Spleen (tissue), 11 donors: ENCODE data around the gene PLA2G6. TPM values are rescaled to one million over a fixed set of nuclear protein-coding genes. Genes with fewer than 3 reads are reported as not detected.

Experiments used
- DNase-seq: peaks from one replicate; pipeline ENCODE4 v3.0.0-alpha.2; 2020
- H3K27ac ChIP-seq, 8 donors: fragments of 200-600 bp; sonication (generic) in 7 of 8; 1 replicate in 4 of 8; 2 replicates in 4 of 8; pipeline versions ENCODE4 v1.5.0 to v1.8.0; 2016 to 2021; ENCODE audit warnings: inconsistent platforms in 4 of 8, mild to moderate bottlenecking in 4 of 8, moderate library complexity in 1 of 8
- H3K27me3 ChIP-seq, 7 donors: fragments of 200-600 bp; sonication (generic) in 6 of 7; replicated peaks in 1 of 7; 1 replicate in 4 of 7; 2 replicates in 3 of 7; pipeline versions ENCODE4 v1.5.0 to v1.8.0; 2016 to 2021; ENCODE audit warnings: inconsistent platforms in 3 of 7, mild to moderate bottlenecking in 1 of 7
- H3K36me3 ChIP-seq, 6 donors: fragments of 200-600 bp; sonication (generic) in 5 of 6; 1 replicate in 4 of 6; 2 replicates in 2 of 6; pipeline versions ENCODE4 v1.5.0 to v1.8.0; 2016 to 2021; ENCODE audit warnings: inconsistent platforms in 2 of 6
- H3K4me1 ChIP-seq, 6 donors: fragments of 200-600 bp; sonication (generic) in 5 of 6; 1 replicate in 3 of 6; 2 replicates in 3 of 6; pipeline versions ENCODE4 v1.5.0 to v1.8.0; 2016 to 2021; ENCODE audit warnings: inconsistent platforms in 3 of 6
- H3K4me3 ChIP-seq, 8 donors: fragments of 200-600 bp; sonication (generic) in 7 of 8; 1 replicate in 4 of 8; 2 replicates in 4 of 8; pipeline versions ENCODE4 v1.5.0 to v1.8.0; 2016 to 2021; ENCODE audit warnings: inconsistent platforms in 4 of 8, mild to moderate bottlenecking in 4 of 8, moderate library complexity in 2 of 8
- H3K9me3 ChIP-seq, 8 donors: fragments of 200-600 bp; sonication (generic) in 7 of 8; 1 replicate in 4 of 8; 2 replicates in 4 of 8; pipeline versions ENCODE4 v1.5.0 to v1.8.0; 2016 to 2021; ENCODE audit warnings: inconsistent platforms in 4 of 8
- POLR2A ChIP-seq, 3 donors: fragments of 450-650 bp; IDR thresholded peaks; one replicate each; pipeline ENCODE4 v1.5.1; 2017; ENCODE audit warnings: antibody characterized with exemption in 3 of 3, mild to moderate bottlenecking in 1 of 3
- POLR2AphosphoS5 ChIP-seq, 3 donors: sonication (generic); formaldehyde crosslinking; IDR thresholded peaks; one replicate each; pipeline ENCODE4 v1.5.1; 2017; ENCODE audit warnings: antibody characterized with exemption in 3 of 3
- WGBS, 5 donors: extraction: QIAGEN DNeasy Blood & Tissue Kit in 3 of 5; methylation state at CpG; one replicate each; pipeline versions ENCODE4 v1.1.5 to v1.1.7; 2013 to 2018; 5-methylcytosine and 5-hydroxymethylcytosine counted together
- intact Hi-C: fragments of 100-400 bp; cut with DNase I; formaldehyde crosslinking; loops from one replicate; pipeline ENCODE4 v1.15.0; 2023; ENCODE audit warnings: low total_unique reads
- polyA plus RNA-seq, 3 donors: library from polyadenylated mRNA; stranded (reverse); fragments of 200-250 nt; gene quantifications; one replicate each; pipeline ENCODE4 v1.2.1, GENCODE V29; 2013
- total RNA-seq, 7 donors: library from RNA; depleted of rRNA in 3 of 7; stranded (reverse); fragments of >200 nt in 3 of 7; fragmentation: NEBNext Ultra II Directional in 4 of 7; extraction: Animal tissue kit (Norgen Biotek cat#: 25700) in 4 of 7; gene quantifications; one replicate each; pipeline versions ENCODE4 v1.1.0 to v1.2.1, GENCODE V29; 2016 to 2021
- TF ChIP-seq, protein P1 (sequence below), 11 experiments: fragments of 200-600 bp in 7 of 11; fragments of 450-650 bp in 4 of 11; sonication (generic) in 4 of 11; IDR thresholded peaks in 8 of 11; conservative IDR thresholded peaks in 3 of 11; 1 replicate in 7 of 11; 2 replicates in 4 of 11; pipeline versions ENCODE4 v1.4.0 to v1.8.0; 2016 to 2021; ENCODE audit warnings: antibody characterized with exemption in 11 of 11, inconsistent platforms in 4 of 11, mild to moderate bottlenecking in 1 of 11
- donor health status: healthy with polysubstance abuse.
- donor health status: DM: no; HTN: no; CAD: no; lungs with moderate emphysema.
- donor health status: DM: no; HTN: no; CAD: no.
- donor health status: Bipolar disorder and iron deficiency.
- donor health status: healthy.
- donor health status: DM: no; HTN: no; CAD: no.
- donor health status: DM: yes; HTN: yes; CAD: no.

The PLA2G6 gene
- total and polyA plus RNA-seq, 10 donors, result 18.1 to 60.9 (median 55.8) TPM

DNA sequence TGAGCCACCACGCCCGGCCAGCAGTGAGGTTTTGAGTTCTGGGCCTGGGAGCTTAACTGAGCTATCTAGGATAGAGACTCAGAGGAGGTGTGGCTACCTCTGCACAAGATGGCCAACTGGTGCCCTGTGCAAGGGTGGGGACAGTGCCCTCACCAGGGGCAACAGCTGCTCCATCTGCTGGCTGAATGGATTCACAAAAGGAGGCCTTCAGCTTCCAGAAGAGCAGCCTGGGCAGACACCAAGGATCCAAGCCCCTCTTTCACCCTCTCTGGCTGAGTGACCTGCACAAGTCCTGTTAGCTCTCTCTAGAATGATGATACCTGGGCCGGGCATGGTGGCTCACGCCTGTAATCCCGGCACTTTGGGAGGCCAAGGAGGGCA is 37.6 kb downstream of the PLA2G6 start:
- no peaks in the 10 kb centered on the region for H3K9me3 ChIP-seq
- H3K27ac ChIP-seq, result peak overlapping the region in 6 of 8 donors; percentile 43 to 79 (median 62)
- H3K27me3 ChIP-seq, result no peaks in the 10 kb centered on the region
- intact Hi-C loops, result no loop called here
- H3K36me3 ChIP-seq, result peaks cover 0 to 48% (median 8%) of the 10 kb centered on the region in 6 donors
- H3K4me1 ChIP-seq, result peaks cover 0 to 41% (median 19%) of the 10 kb centered on the region in 6 donors
- no peak overlapping the region for H3K4me3 ChIP-seq
- WGBS, 5 donors, result 85 to 100% (median 99%) methylated on average over 3 to 5 of the region's 5 CpGs
- TF ChIP-seq POLR2A (IDR thresholded peaks at IDR 0.05) (no peak), POLR2AphosphoS5 (IDR thresholded peaks at IDR 0.05) (no peak)
- TF ChIP-seq, protein P1, sequence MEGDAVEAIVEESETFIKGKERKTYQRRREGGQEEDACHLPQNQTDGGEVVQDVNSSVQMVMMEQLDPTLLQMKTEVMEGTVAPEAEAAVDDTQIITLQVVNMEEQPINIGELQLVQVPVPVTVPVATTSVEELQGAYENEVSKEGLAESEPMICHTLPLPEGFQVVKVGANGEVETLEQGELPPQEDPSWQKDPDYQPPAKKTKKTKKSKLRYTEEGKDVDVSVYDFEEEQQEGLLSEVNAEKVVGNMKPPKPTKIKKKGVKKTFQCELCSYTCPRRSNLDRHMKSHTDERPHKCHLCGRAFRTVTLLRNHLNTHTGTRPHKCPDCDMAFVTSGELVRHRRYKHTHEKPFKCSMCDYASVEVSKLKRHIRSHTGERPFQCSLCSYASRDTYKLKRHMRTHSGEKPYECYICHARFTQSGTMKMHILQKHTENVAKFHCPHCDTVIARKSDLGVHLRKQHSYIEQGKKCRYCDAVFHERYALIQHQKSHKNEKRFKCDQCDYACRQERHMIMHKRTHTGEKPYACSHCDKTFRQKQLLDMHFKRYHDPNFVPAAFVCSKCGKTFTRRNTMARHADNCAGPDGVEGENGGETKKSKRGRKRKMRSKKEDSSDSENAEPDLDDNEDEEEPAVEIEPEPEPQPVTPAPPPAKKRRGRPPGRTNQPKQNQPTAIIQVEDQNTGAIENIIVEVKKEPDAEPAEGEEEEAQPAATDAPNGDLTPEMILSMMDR (IDR thresholded peaks at IDR 0.05 in 8 of 11, conservative IDR thresholded peaks at IDR 0.05 in 3 of 11), result no peak
- DNase-seq, result no peak

DNA sequence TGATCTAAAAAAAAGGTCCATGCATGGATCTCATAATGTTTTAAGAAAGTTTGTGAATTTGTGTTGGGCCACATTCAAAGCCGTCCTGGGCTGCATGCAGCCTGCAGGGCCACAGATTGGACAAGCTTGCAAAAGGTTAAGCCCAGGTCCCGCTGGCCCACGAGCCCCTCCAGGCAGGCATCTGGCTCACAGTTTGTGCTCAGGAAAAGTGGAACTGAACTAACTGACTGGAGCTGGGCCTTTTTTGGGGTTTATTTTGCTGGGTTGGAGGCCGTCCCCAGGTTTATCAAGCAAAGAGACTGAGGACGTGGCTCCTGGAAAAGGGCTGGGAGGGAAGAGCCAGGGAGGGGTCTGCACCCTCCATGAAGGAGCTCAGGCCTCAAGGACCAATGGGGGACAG is 39.0 kb downstream of the PLA2G6 start:
- intact Hi-C loops, result no loop called here
- WGBS, 5 donors, result 81 to 96% (median 95%) methylated on average over 5 of the region's 5 CpGs
- peak overlapping the region in 3 of 8 donors; percentile 11 to 79 (median 68) for H3K27ac ChIP-seq
- TF ChIP-seq POLR2AphosphoS5 (IDR thresholded peaks at IDR 0.05) (no peak), POLR2A (IDR thresholded peaks at IDR 0.05) (no peak)
- TF ChIP-seq, protein P1 (IDR thresholded peaks at IDR 0.05 in 8 of 11, conservative IDR thresholded peaks at IDR 0.05 in 3 of 11), result no peak
- H3K36me3 ChIP-seq, result peaks cover 0 to 62% (median 10%) of the 10 kb centered on the region in 6 donors
- no peaks in the 10 kb centered on the region for H3K27me3 ChIP-seq
- no peak for DNase-seq
- H3K9me3 ChIP-seq, result no peaks in the 10 kb centered on the region
- H3K4me3 ChIP-seq, result no peak overlapping the region
- peaks cover 0 to 31% (median 13%) of the 10 kb centered on the region in 6 donors for H3K4me1 ChIP-seq

DNA sequence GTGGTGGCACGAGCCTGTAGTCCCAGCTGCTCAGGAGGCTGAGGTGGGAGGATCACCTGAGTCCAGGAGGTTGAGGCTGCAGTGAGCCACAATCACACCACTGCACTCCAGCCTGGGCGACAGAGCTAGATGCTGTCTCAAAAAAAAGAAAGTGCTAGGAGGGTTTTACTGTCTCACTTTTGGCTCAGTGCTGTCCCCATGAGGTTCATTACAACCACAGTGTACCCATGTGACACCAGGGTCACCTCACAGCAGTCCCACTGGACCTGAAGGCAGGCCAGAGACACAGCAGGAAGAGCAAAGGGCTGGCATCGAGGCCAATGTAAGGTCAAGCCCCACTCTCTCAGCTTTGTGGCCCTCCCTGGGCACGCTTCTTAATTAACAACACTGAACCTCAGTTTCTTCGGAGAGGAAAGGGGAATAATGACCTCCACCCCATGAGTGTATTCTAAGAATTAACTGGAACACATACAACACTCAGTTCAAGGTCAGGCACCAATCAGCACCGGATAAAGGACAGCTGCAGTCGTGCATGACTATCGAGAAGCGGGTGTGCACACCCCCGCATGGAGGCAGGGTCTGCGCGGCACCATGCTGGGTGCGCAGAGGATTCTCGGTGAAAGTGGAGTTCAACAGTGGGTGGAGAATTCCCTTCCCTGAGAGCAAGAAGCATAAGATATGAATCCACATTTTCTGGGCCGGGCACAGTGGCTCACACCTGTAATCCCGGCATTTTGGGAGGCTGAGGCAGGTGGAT is 40.2 kb downstream of the PLA2G6 start:
- 84 to 89% (median 87%) methylated on average over 15 to 16 of the region's 16 CpGs for WGBS, 5 donors
- H3K9me3 ChIP-seq, result no peaks in the 10 kb centered on the region
- no peak for DNase-seq
- peaks cover 0 to 72% (median 10%) of the 10 kb centered on the region in 6 donors for H3K36me3 ChIP-seq
- H3K27me3 ChIP-seq, result no peaks in the 10 kb centered on the region
- no peak overlapping the region for H3K27ac ChIP-seq
- TF ChIP-seq, protein P1 (IDR thresholded peaks at IDR 0.05 in 8 of 11, conservative IDR thresholded peaks at IDR 0.05 in 3 of 11), result no peak
- TF ChIP-seq POLR2A (IDR thresholded peaks at IDR 0.05), result no peak
- TF ChIP-seq POLR2AphosphoS5 (IDR thresholded peaks at IDR 0.05), result no peak
- H3K4me3 ChIP-seq, result no peak overlapping the region
- intact Hi-C loops, result no loop called here
- H3K4me1 ChIP-seq, result peaks cover 0 to 25% (median 12%) of the 10 kb centered on the region in 6 donors

DNA sequence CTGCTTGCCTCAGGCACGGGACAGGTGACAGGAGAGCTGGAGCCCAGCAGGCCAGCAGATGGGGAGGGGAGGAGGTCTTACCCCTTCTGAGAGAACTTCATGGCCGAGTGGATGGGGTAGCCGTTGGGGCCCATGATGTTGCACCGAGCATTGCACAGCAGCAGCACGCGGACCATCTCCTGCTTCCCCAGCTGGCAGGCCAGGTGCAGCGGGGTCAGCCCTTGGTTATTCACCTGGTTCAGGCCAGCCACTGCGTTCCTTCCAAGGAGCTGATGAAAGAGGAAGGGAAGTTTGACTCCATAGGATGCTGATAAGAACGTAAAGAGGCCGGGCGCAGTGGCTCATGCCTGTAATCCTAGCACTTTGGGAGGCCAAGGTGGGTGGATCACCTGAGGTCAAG is 41.7 kb downstream of the PLA2G6 start:
- no peaks in the 10 kb centered on the region for H3K27me3 ChIP-seq
- intact Hi-C loops, result no loop called here
- no peak for DNase-seq
- no peaks in the 10 kb centered on the region for H3K9me3 ChIP-seq
- no peak overlapping the region for H3K4me3 ChIP-seq
- H3K36me3 ChIP-seq, result peaks cover 0 to 83% (median 17%) of the 10 kb centered on the region in 6 donors
- peaks cover 0 to 25% (median 12%) of the 10 kb centered on the region in 6 donors for H3K4me1 ChIP-seq
- 93 to 98% (median 96%) methylated on average over 11 of the region's 11 CpGs for WGBS, 5 donors
- H3K27ac ChIP-seq, result no peak overlapping the region
- TF ChIP-seq POLR2AphosphoS5 (IDR thresholded peaks at IDR 0.05) (no peak), POLR2A (IDR thresholded peaks at IDR 0.05) (no peak)
- TF ChIP-seq, protein P1 (IDR thresholded peaks at IDR 0.05 in 8 of 11, conservative IDR thresholded peaks at IDR 0.05 in 3 of 11), result no peak
